Mononuclear cell (primary cell): ENCODE measurements around the gene ERCC8. TPM values are rescaled to one million over a fixed set of nuclear protein-coding genes. Genes with fewer than 3 reads are reported as not detected.
"Not testable (repeated sequence)": the region's sequence is repeated elsewhere in the genome, so short reads cannot be mapped to it uniquely, and the experiment has no call there.

Experiments used
- H3K27me3 ChIP-seq: 2 replicates; pipeline ENCODE4 v1.6.0; 2011; ENCODE audit warnings: low read length, control low read depth; ENCODE audit not compliant: insufficient read depth
- H3K4me1 ChIP-seq: 2 replicates; pipeline ENCODE4 v1.5.1; 2011; ENCODE audit warnings: mild to moderate bottlenecking, low read length, control low read depth; ENCODE audit not compliant: insufficient read depth
- H3K4me3 ChIP-seq: 2 replicates; pipeline ENCODE4 v1.5.1; 2011; ENCODE audit warnings: mild to moderate bottlenecking, low read length, moderate library complexity
- H3K9me3 ChIP-seq: 2 replicates; pipeline ENCODE4 v1.5.1; 2011; ENCODE audit warnings: low read depth, mild to moderate bottlenecking, control low read depth, low read length
- total RNA-seq: library from RNA; depleted of rRNA; stranded (reverse); fragments of >200 nt; gene quantifications from one replicate; pipeline ENCODE4 v1.2.3, GENCODE V29; 2012

ERCC8 gene
- total RNA-seq, 1 donor: 15.6 TPM

DNA sequence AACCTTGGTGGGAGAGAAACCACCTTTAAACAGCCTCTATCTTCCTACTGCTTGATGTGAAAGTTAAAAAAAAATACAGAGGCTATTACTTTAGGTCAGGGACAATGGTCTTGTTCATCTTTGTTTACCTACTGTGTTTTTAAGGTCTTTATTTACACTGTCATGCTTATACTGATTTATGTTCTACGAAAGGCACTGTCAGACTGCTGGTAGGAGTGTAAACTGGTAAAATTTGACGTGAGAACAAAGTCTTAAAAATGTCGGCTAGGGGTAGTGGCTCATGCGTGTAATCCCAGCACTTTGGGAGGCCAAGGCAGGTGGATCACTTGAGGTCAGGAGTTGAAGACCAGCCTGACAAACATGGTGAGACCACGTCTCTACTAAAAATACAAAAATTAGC is 58.7 kb downstream of the ERCC8 start:
- H3K4me3 ChIP-seq: no peak overlapping the region
- no peaks in the 10 kb centered on the region for H3K9me3 ChIP-seq
- no peaks in the 10 kb centered on the region for H3K27me3 ChIP-seq
- H3K4me1 ChIP-seq: no peaks in the 10 kb centered on the region

- Histone ChIP-seq H3K4me3 (no peak overlapping the region), H3K4me1 (no peaks in the 10 kb centered on the region), H3K27me3 (no peaks in the 10 kb centered on the region), H3K9me3 (no peaks in the 10 kb centered on the region)
These were observed 61.6 kb downstream of the ERCC8 start for GRCh38 chr5:60883229-60883628.

DNA sequence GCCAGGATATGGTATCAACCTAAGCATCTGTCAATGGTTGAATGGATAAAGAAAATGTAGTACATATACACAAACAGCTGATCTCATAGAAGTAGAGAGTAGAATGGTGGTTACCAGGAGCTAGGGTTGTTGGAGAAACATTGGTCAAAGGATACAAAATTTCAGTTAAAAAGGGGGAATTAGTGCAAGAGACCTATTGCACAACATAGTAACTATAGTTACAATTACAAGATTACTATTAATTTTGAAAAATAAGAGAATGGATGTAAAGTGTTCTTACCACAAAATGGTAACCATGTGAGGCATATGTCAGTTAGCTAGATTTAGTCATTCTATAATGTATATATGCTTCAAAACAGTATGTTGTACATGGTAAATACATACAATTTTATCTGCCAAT is 72.0 kb downstream of the ERCC8 start:
- H3K9me3 ChIP-seq: peaks cover 12% of the 10 kb centered on the region
- no peaks in the 10 kb centered on the region for H3K27me3 ChIP-seq
- H3K4me3 ChIP-seq: no peak overlapping the region
- H3K4me1 ChIP-seq: no peaks in the 10 kb centered on the region

- Histone ChIP-seq H3K4me1 (no peaks in the 10 kb centered on the region), H3K9me3 (peaks cover 12% of the 10 kb centered on the region), H3K27me3 (no peaks in the 10 kb centered on the region)
These were observed 74.0 kb downstream of the ERCC8 start for GRCh38 chr5:60870857-60871256.

DNA sequence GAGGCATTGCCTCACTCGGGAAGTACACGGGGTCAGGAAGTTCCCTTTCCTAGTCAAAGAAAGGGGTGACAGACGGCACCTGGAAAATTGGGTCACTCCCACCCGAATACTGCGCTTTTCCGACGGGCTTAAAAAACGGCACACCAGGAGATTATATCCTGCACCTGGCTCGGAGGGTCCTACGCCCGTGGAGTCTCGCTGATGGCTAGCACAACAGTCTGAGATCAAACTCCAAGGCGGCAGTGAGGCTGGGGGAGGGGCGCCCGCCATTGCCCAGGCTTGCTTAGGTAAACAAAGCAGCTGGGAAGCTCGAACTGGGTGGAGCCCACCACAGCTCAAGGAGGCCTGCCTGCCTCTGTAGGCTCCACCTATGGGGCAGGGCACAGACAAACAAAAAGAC is 84.3 kb downstream of the ERCC8 start:
- not testable (repeated sequence) for H3K27me3 ChIP-seq, H3K4me1 ChIP-seq, H3K9me3 ChIP-seq, H3K4me3 ChIP-seq

More at GRCh38 chr5:60870857-60871256, 74.0 kb downstream of the ERCC8 start:
- H3K4me3 ChIP-seq: no peak overlapping the region

DNA sequence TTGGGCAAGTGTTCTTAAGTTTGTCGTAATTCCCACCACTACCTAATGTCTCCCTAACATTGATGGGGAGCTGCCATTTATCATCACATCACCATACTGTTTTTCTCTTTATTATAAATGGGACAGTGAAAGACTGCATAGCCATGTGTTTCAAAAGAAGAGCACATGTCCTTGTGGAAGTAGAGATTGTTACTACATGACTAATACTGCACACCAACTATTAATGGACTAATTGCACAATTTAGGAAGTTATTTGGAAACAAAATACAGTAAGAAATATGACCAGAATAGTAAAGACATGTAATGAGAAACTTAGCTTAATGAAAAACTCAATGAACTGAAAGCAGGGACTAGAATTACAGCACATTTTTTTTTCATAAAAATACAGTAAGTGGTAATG is 88.8 kb downstream of the ERCC8 start:
- Histone ChIP-seq H3K4me3 (no peak overlapping the region), H3K4me1 (no peaks in the 10 kb centered on the region), H3K27me3 (no peaks in the 10 kb centered on the region), H3K9me3 (no peaks in the 10 kb centered on the region)

DNA sequence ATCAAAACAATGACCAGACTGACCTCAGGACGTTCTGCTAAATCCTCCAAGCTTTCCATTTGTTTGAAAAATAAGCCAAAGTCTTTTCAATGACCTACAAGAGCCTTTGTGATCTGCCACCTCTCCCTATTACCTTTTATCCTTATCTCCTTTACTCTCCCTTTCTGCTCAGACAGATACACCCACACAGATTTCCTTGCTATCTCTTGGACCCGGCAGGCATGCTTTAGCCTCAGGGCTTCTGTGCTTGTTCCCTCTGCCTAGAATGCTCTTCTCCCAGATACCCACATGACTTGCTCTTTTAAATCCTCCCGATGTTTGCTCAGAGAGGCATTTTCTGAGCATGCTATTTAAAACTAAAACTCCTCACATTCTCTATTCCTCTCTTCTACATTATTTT is 91.9 kb downstream of the ERCC8 start:
- H3K4me1 ChIP-seq: no peaks in the 10 kb centered on the region
- no peaks in the 10 kb centered on the region for H3K27me3 ChIP-seq
- no peak overlapping the region for H3K4me3 ChIP-seq
- no peaks in the 10 kb centered on the region for H3K9me3 ChIP-seq

- Histone ChIP-seq H3K27me3 (no peaks in the 10 kb centered on the region), H3K4me1 (no peaks in the 10 kb centered on the region), H3K4me3 (no peak overlapping the region), H3K9me3 (no peaks in the 10 kb centered on the region)
These were observed 92.6 kb downstream of the ERCC8 start for GRCh38 chr5:60852317-60852716.

DNA sequence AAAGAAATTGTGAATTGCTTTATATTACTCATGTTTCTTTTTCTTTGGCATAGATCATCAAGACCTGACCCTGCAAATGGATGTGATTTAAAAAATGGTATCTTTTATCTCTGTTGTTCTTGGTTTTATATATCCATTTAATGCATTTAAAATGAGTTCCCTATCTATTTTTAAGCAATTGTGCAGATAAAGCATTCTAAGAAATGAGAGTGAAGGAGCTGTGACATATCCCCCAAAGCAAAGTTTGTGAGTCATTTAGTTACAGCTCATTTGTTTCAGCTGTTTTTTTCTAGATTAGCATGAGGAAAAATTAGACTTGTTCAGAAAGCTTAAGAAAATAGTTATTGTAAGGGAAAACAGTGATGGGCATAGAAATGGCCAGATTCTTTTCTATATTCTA is 93.2 kb downstream of the ERCC8 start:
- no peaks in the 10 kb centered on the region for H3K4me1 ChIP-seq
- H3K27me3 ChIP-seq: peaks cover 4% of the 10 kb centered on the region
- H3K4me3 ChIP-seq: no peak overlapping the region
- no peaks in the 10 kb centered on the region for H3K9me3 ChIP-seq

GRCh38 chr5:60846298-60846697 is 98.6 kb downstream of the ERCC8 start:
- no peak overlapping the region for H3K4me3 ChIP-seq
- peaks cover 13% of the 10 kb centered on the region for H3K4me1 ChIP-seq
- H3K9me3 ChIP-seq: no peaks in the 10 kb centered on the region
- H3K27me3 ChIP-seq: peaks cover 47% of the 10 kb centered on the region

- Histone ChIP-seq H3K27me3 (peaks cover 49% of the 10 kb centered on the region), H3K9me3 (no peaks in the 10 kb centered on the region), H3K4me1 (peaks cover 13% of the 10 kb centered on the region), H3K4me3 (peak within 1 kb of the TSS; percentile 36)
These were observed 100.6 kb downstream of the ERCC8 start, which contains the start of gene ELOVL7 for GRCh38 chr5:60843936-60844905. Gene ELOVL7, minus strand, starts transcription at chr5:60844269. Its CDS starts 56,872 bp downstream, at chr5:60787397.

DNA sequence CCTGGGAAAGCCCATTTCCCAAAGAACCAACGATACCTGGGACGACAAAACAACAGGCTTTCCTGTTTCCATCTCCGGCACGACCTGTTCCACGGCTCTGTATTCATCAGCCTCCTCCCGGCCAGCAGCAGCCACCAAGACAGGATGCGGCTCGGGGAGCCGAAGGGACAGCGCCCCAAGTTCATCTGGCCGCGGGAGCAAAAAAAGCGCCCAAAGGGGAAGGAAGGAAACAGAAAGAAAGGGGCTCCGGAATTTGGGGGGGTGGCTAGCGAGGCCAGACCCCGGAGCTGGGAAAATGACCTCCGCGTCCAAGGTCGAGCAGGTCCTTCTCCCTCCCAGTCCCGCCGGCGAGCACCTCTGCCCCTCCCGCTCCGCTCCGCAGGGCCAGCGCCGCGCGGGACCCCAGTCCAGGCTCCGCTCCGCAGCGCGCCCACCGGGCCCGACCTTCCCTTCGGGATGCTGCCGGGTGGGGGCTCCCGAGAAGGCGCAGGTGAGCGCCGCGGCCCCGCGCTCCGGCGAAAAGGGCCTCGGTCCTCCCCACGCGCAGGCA is 101.4 kb downstream of the ERCC8 start:
- Histone ChIP-seq H3K27me3 (peaks cover 49% of the 10 kb centered on the region), H3K4me3 (peak overlapping the region; percentile 36), H3K4me1 (peaks cover 13% of the 10 kb centered on the region), H3K9me3 (no peaks in the 10 kb centered on the region)

DNA sequence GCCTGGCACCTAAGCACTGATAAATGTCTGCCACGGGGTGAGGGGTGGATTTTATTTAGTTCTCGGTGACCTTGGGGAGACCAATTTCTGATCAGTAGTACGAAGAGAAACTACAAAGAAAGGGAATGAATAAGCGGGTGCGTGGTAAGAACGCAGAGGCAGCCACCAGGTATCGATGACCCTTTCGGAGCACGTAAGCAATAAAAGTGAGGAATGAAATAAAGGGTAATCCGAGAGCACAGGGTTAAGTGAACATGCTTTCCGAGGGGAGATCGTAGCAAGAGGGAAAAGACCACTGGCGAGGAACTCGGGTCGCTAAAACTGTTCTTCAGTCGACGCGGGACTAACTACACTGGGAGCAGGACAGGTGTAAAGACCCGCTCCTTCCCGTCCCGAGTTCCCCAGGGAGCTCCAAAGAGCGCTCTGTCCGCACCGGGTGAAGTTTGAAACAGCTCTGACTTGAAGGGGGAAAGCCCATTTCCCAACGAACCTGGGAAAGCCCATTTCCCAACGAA is 101.9 kb downstream of the ERCC8 start:
- peaks cover 13% of the 10 kb centered on the region for H3K4me1 ChIP-seq
- H3K4me3 ChIP-seq: no peak overlapping the region
- H3K27me3 ChIP-seq: peaks cover 49% of the 10 kb centered on the region
- no peaks in the 10 kb centered on the region for H3K9me3 ChIP-seq

DNA sequence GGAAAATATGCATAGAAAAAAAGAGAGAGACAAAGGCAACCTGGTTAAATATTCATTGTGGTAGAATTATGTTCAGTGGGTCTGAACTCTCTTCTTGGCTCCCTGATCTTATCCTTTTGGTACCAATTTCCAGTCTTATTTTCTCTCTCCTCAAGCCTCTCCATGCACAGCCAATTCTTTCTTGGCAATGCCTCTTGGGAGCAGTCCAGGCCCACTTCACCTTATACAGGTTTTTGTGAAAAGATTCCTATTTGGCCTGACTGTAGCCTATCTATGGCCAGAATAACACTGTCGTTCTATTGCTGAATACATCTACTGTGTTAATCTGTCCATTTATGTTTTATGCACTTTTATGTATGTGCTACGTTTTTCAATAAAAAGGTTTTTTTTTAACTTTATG is 103.5 kb downstream of the ERCC8 start:
- Histone ChIP-seq H3K4me1 (peaks cover 13% of the 10 kb centered on the region), H3K27me3 (peaks cover 44% of the 10 kb centered on the region), H3K4me3 (no peak overlapping the region), H3K9me3 (no peaks in the 10 kb centered on the region)

DNA sequence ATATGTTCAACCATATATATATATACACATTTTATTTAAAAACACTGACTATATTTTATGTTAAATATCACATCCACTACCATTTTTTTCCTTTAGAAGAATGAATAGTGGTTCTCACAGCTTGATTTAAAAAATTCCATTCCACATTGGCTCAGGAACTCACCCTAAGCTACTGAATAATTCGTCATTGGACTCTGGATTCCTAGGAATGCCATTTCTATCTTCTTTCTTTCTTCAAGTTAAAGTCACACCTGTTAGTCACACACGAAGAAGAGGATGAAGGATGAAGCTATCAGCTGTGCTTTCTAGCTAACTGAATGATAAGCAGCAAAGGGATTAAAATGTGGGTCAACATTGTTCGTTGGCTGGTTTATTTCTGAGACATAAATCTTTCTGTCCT is 108.7 kb downstream of the ERCC8 start:
- H3K4me1 ChIP-seq: no peaks in the 10 kb centered on the region
- no peaks in the 10 kb centered on the region for H3K9me3 ChIP-seq
- no peaks in the 10 kb centered on the region for H3K27me3 ChIP-seq
- H3K4me3 ChIP-seq: no peak overlapping the region
